HS-5 (cell line): ENCODE data around the gene S100A5.
"Not testable (repeated sequence)": the region's sequence is repeated elsewhere in the genome, so short reads cannot be mapped to it uniquely, and the experiment has no call there.

Source experiments
- DNase-seq: peaks from one replicate; pipeline ENCODE4 v3.0.0-alpha.2; 2012; ENCODE audit warnings: low read depth

Gene S100A5

GRCh38 chr1:153566414-153567371 is 26.0 kb upstream of the S100A5 start:
- DNase-seq, result peak; percentile 96

GRCh38 chr1:153565529-153566374 is 25.0 kb upstream of the S100A5 start, which contains the start of gene S100A2:
Gene S100A2, minus strand, starts transcription at chr1:153565844. Its CDS starts 1,967 bp downstream, at chr1:153563877.
- peak; percentile 89 for DNase-seq

- no peak for DNase-seq
These were observed 23.3 kb upstream of the S100A5 start for GRCh38 chr1:153563991-153564390.

- no peak for DNase-seq
These were observed 22.8 kb upstream of the S100A5 start for GRCh38 chr1:153563483-153563901.

GRCh38 chr1:153562021-153562420 is 21.3 kb upstream of the S100A5 start:
- DNase-seq, result not testable (repeated sequence)

- no peak for DNase-seq
These were observed 20.8 kb upstream of the S100A5 start for GRCh38 chr1:153561466-153561985.

- no peak for DNase-seq
These were observed 20.2 kb upstream of the S100A5 start for GRCh38 chr1:153560771-153561465.

GRCh38 chr1:153560241-153560640 is 19.5 kb upstream of the S100A5 start:
- DNase-seq, result no peak

GRCh38 chr1:153557877-153558276 is 17.1 kb upstream of the S100A5 start:
- DNase-seq, result no peak

- no peak for DNase-seq
These were observed 15.6 kb upstream of the S100A5 start for GRCh38 chr1:153556348-153556747.

- DNase-seq, result no peak
These were observed 13.3 kb upstream of the S100A5 start for GRCh38 chr1:153553830-153554541.

- DNase-seq, result no peak
These were observed 12.4 kb upstream of the S100A5 start for GRCh38 chr1:153553096-153553495.

- no peak for DNase-seq
These were observed 11.6 kb upstream of the S100A5 start for GRCh38 chr1:153552335-153552734.

- DNase-seq, result no peak
These were observed 10.2 kb upstream of the S100A5 start for GRCh38 chr1:153550827-153551500.

- no peak for DNase-seq
These were observed 9.6 kb upstream of the S100A5 start for GRCh38 chr1:153550398-153550758.

- no peak for DNase-seq
These were observed 9.1 kb upstream of the S100A5 start for GRCh38 chr1:153549741-153550397.

- DNase-seq, result peak; percentile 83
These were observed 8.3 kb upstream of the S100A5 start, which contains the start of gene S100A3 for GRCh38 chr1:153548722-153549688. Gene S100A3, minus strand, starts transcription at chr1:153549258. Its CDS starts 773 bp downstream, at chr1:153548485.
